ENCODE results near the gene HIF1A. TPM values are rescaled to one million over a fixed set of nuclear protein-coding genes. Genes with fewer than 3 reads are reported as not detected.

The HIF1A gene
- total RNA-seq, 1 donor from 2014 or later: 197 TPM

- DNase-seq (ENCODE audit: low spot score): no peak
These were observed 22.5 kb upstream of the HIF1A start for GRCh38 chr14:61672796-61673195.

- no peak for DNase-seq (ENCODE audit: low spot score)
These were observed 22.0 kb upstream of the HIF1A start for GRCh38 chr14:61673305-61673704.

- no peak for DNase-seq (ENCODE audit: low spot score)
These were observed 20.0 kb upstream of the HIF1A start for GRCh38 chr14:61675291-61675690.

- no peak for DNase-seq (ENCODE audit: low spot score)
These were observed 17.8 kb upstream of the HIF1A start for GRCh38 chr14:61677479-61677878.

- DNase-seq (ENCODE audit: low spot score): no peak
These were observed 16.3 kb upstream of the HIF1A start for GRCh38 chr14:61678975-61679374.

GRCh38 chr14:61681413-61681812, 13.9 kb upstream of the HIF1A start:
- DNase-seq (ENCODE audit: low spot score): no peak

GRCh38 chr14:61683108-61683507, 12.2 kb upstream of the HIF1A start:
- DNase-seq (ENCODE audit: low spot score): no peak

GRCh38 chr14:61690039-61690438, 5.3 kb upstream of the HIF1A start:
- DNase-seq (ENCODE audit: low spot score): no peak

- DNase-seq (ENCODE audit: low spot score): no peak
These were observed 4.3 kb upstream of the HIF1A start for GRCh38 chr14:61690982-61691381.

GRCh38 chr14:61691495-61691894, 3.8 kb upstream of the HIF1A start:
- no peak for DNase-seq (ENCODE audit: low spot score)

- no peak for DNase-seq (ENCODE audit: low spot score)
These were observed 1.3 kb upstream of the HIF1A start for GRCh38 chr14:61694039-61694438.

- peak; percentile 77 for DNase-seq (ENCODE audit: low spot score)
These were observed 598 bp downstream of the HIF1A start for GRCh38 chr14:61695695-61696527.

- DNase-seq (ENCODE audit: low spot score): no peak
These were observed 1.5 kb downstream of the HIF1A start for GRCh38 chr14:61696753-61697318.

- DNase-seq (ENCODE audit: low spot score): no peak
These were observed 3.1 kb downstream of the HIF1A start for GRCh38 chr14:61698206-61698980.

GRCh38 chr14:61699027-61699426, 3.7 kb downstream of the HIF1A start:
- no peak for DNase-seq (ENCODE audit: low spot score)

GRCh38 chr14:61700104-61700886, 5.0 kb downstream of the HIF1A start:
- no peak for DNase-seq (ENCODE audit: low spot score)

GRCh38 chr14:61701946-61702345, 6.6 kb downstream of the HIF1A start:
- DNase-seq (ENCODE audit: low spot score): no peak

GRCh38 chr14:61703342-61704129, 8.2 kb downstream of the HIF1A start:
- no peak for DNase-seq (ENCODE audit: low spot score)

- no peak for DNase-seq (ENCODE audit: low spot score)
These were observed 9.2 kb downstream of the HIF1A start for GRCh38 chr14:61704554-61704953.

GRCh38 chr14:61705017-61705416, 9.7 kb downstream of the HIF1A start:
- DNase-seq (ENCODE audit: low spot score): no peak

GRCh38 chr14:61706096-61706690, 10.9 kb downstream of the HIF1A start:
- DNase-seq (ENCODE audit: low spot score): no peak
